WI38 (cell line): ENCODE results near the gene SEC14L3.

ENCODE experiments used
- H3K4me3 ChIP-seq: 2 replicates; pipeline ENCODE4 v1.5.1; 2011; ENCODE audit warnings: low read depth, mild to moderate bottlenecking, control low read depth, low read length
- TF ChIP-seq, protein P1 (sequence below): IDR thresholded peaks from 2 replicates; pipeline ENCODE4 v1.5.1; 2012; ENCODE audit warnings: low read depth, mild to moderate bottlenecking, control low read depth, low read length

SEC14L3 gene

DNA sequence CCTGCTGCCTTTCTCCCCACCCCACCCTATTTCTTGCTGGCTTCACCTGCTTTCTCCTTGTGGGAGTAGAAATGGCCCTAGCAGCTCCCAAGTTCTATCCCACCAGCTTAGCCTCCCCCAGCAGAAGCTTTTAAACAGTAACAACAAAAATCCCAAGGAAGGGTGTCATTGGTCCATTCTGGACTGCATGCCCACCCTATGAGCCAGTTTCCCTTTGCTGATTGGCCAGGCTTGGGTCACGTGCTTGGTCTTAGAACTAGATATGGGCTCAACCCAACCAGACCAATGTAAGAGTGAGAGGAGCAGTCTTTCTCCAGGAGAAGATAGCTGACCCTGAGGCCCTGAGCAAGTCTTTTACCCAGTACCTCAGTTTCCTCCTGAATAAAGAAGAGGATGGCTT lies 43.9 kb downstream of the SEC14L3 start:
- TF ChIP-seq, protein P1, sequence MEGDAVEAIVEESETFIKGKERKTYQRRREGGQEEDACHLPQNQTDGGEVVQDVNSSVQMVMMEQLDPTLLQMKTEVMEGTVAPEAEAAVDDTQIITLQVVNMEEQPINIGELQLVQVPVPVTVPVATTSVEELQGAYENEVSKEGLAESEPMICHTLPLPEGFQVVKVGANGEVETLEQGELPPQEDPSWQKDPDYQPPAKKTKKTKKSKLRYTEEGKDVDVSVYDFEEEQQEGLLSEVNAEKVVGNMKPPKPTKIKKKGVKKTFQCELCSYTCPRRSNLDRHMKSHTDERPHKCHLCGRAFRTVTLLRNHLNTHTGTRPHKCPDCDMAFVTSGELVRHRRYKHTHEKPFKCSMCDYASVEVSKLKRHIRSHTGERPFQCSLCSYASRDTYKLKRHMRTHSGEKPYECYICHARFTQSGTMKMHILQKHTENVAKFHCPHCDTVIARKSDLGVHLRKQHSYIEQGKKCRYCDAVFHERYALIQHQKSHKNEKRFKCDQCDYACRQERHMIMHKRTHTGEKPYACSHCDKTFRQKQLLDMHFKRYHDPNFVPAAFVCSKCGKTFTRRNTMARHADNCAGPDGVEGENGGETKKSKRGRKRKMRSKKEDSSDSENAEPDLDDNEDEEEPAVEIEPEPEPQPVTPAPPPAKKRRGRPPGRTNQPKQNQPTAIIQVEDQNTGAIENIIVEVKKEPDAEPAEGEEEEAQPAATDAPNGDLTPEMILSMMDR: no peak
- no peak overlapping the region for H3K4me3 ChIP-seq

DNA sequence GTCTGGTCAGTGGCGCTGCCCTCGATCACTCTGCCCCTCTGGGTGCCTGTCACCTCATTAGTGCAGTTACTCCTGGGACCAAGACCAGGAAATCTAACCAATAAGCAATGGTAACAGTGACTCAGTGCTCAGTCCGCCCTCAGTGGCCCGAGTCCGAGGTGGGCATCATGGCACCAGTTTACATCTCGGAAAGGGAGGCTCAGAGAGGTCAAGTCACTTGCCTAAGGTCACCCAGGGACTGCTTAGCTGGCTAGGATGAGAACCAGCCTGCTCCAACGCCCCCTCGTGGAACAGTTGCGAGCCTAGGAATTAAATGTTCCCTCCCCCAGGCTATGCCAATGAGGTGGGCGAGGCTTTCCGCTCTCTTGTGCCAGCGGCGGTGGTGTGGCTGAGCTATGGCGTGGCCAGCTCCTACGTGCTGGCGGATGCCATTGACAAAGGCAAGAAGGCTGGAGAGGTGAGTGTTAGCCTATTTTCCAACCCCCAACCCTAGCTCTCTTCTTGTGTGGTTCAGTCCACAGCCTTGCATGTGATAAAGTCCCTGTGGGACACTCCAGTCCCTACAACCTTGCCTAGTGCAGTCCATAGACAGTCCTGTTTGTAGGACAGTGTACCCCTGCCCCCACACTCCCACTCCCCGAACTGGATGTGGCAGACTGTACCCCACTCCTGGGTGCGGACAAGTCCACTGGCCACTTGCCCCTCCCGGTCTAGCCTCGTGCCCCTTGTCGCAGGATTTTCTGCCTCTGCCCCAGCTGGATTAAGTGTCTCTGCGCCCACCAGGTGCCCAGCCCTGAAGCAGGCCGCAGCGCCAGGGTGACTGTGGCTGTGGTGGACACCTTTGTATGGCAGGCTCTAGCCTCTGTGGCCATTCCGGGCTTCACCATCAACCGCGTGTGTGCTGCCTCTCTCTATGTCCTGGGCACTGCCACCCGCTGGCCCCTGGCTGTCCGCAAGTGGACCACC lies 45.1 kb downstream of the SEC14L3 start:
- TF ChIP-seq, protein P1: peak; percentile 57
- peak overlapping the region; percentile 77 for H3K4me3 ChIP-seq

DNA sequence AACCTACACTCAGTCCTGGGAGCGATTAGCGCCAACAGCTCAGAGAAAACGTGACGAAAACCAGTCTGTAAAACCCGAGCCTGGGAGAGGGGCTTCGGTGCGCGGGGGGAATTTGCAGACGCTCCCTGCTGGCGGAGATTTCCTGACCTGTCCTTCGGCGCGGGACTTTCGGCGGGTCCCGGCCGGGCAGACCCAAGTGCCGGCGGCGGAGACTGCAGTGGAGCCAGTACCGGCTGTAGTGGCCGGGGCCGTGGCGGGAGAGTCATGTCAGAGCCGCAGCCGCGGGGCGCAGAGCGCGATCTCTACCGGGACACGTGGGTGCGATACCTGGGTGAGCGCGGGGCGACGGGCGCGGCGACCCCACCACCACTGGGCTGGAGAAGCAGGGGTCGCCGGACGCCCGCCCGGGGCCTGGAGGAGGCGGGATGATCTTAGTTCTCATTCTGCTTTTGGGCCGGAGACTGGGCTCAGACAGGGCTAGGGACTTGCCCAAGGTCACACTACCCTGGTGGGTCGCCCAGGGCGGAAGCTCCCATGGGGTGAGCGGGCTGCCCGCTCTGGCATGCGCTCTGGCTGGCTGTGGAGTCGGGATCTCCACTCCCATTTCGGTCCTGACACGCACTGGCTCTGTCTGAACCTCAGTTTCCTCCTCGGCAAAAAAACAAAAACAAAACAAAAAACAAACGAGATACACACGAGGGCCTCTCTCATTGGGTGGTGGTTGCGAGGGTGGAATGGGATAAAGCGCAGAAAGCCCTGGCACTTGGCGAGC lies 46.0 kb downstream of the SEC14L3 start, which contains the start of gene MTFP1:
TSS of gene MTFP1 (plus strand) at position 153 of the 772 bp plus-strand sequence. CDS start at position 265, 112 bp downstream.
- TF ChIP-seq, protein P1: no peak

DNA sequence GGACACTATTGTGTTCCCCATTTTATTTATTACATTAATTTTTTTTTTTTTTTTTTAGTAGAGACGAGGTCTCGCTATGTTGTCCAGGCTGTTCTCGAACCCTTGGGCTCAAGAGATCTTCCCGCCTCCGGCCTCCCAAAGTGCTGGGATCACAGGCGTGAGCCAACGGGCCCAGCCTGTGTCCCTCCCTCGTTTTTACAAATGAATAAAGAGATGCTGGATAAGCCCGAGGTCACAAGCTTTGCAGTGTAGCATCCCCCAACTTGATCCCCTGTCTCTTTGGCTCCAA lies 46.5 kb downstream of the SEC14L3 start:
- TF ChIP-seq, protein P1: no peak

More for the DNA sequence above, 46.0 kb downstream of the SEC14L3 start, which contains the start of gene MTFP1:
- H3K4me3 ChIP-seq: peak within 1 kb of the TSS; percentile 77

DNA sequence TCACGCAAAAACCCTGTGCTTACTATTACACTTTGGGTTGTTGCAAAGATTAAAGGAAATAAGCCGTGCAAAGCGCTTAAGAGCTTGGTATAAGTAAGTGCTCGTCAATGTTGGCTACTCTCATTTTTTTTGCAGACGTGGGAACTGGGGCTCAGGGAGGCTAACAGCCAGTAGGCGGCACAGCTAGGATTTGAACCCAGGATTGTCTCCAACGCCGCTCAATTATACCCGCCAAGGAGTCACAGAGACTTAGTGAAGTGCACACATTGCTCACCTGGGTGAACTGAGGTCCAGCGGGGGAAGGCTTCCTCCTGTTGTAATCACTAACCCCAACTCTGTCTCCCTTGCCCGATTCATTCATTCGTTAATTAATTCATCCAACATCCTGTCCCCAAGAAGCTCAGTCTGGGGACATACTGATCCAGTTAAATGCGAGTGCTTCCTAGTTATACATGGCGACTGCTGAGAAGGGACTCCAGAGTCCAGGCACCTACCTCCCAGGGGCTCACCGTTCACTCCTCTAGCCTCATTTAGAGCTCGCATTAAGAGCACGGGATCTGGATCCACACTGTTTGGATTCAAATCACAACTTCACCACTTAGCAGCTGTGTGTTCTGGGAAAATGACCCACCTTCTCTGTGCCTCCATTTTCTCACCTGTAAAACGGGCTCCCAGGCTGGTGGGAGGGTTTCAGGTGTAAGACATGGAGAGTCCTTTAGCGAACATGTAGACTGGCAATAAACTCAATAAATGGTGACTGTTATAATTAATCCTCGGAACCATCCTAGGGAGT lies 47.1 kb downstream of the SEC14L3 start:
- peak overlapping the region; percentile 77 for H3K4me3 ChIP-seq
- TF ChIP-seq, protein P1: no peak

More for the DNA sequence above, 46.5 kb downstream of the SEC14L3 start:
- peak overlapping the region; percentile 77 for H3K4me3 ChIP-seq

DNA sequence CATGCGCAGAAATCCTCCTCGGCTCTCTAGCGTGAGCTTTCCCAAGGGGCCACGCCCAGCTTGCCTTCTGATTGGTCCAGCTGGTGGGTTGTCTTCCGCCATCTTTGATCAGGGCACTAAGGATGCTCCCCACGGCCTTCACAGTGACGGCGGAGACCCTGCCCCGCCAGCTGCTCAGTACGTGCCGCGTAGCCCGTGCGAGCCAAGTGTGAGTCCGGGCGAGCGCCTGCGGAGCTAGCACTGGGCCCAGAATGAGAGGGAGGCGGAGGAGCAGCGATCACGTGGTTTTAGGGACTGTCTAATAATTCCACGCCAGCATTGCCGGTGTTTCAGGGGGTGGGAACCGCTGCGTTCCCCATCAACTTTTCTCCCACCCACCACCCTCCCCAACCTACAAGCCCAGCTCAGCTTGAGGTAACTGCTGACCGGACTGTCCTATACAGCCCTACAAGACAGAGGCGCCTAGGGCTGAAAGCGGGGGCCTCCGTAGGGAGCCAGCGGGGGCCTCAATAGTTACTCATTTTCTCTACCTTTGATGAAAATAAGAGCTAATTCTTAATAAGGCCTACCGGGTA lies 47.8 kb downstream of the SEC14L3 start:
- H3K4me3 ChIP-seq: peak overlapping the region; percentile 62
- TF ChIP-seq, protein P1: no peak
